ENCODE measurements around the gene NTN4. TPM values are rescaled to one million over a fixed set of nuclear protein-coding genes. Genes with fewer than 3 reads are reported as not detected.

The NTN4 gene
- total RNA-seq, 1 experiment from 2014 or later, result 0.17 TPM

DNA sequence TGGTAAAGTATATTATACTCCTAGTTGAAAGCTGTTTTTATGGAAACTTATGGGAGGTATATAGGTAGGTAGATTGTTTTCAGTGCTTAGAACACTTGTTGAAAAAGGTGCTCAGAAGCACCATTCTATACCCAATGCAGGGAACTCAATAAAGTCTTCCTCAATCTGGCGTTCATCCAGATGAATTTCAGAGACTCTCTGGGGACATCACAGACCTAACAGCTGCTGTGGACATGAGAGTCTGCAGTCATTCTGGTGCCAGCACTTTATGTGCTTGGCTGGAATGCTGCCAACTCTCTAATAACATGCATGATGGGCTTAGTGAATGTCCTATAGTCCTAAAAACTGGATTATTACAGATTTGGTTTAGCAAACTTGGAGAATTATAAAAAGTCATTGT lies 115.9 kb downstream of the NTN4 start:
- WGBS (ENCODE audit: extremely low coverage, insufficient read length, low lambda C conversion rate), result no CpG with 5 or more reads among the region's 1 CpG
- H3K23ac ChIP-seq (ENCODE audit: insufficient read length, low read depth, low read length), result no peak overlapping the region
- H3K23me2 ChIP-seq (ENCODE audit: insufficient read length, low read depth, low read length, poor library complexity, severe bottlenecking), result no peaks in the 10 kb centered on the region
- no peak overlapping the region for H3K56ac ChIP-seq (ENCODE audit: insufficient read length, low read depth, low read length)
- H3K27ac ChIP-seq (ENCODE audit: insufficient read length, low read depth, low read length), result no peak overlapping the region
- H3K79me1 ChIP-seq (ENCODE audit: insufficient read depth, low read depth, low read length, poor library complexity, severe bottlenecking), result no peaks in the 10 kb centered on the region
- no peaks in the 10 kb centered on the region for H3K27me3 Mint-ChIP-seq (ENCODE audit: low read depth)
- no peaks in the 10 kb centered on the region for H3K79me2 ChIP-seq (ENCODE audit: insufficient read depth, low read length)
- no peak overlapping the region for H3K14ac ChIP-seq (ENCODE audit: insufficient read depth, low read length)
- H3K4ac ChIP-seq (ENCODE audit: low read depth, low read length), result no peak overlapping the region
- H3K4me1 ChIP-seq (ENCODE audit: insufficient read depth, low read length), result no peaks in the 10 kb centered on the region
- H3K18ac ChIP-seq (ENCODE audit: insufficient read length, low read depth, low read length), result no peak overlapping the region
- TF ChIP-seq, protein P1, sequence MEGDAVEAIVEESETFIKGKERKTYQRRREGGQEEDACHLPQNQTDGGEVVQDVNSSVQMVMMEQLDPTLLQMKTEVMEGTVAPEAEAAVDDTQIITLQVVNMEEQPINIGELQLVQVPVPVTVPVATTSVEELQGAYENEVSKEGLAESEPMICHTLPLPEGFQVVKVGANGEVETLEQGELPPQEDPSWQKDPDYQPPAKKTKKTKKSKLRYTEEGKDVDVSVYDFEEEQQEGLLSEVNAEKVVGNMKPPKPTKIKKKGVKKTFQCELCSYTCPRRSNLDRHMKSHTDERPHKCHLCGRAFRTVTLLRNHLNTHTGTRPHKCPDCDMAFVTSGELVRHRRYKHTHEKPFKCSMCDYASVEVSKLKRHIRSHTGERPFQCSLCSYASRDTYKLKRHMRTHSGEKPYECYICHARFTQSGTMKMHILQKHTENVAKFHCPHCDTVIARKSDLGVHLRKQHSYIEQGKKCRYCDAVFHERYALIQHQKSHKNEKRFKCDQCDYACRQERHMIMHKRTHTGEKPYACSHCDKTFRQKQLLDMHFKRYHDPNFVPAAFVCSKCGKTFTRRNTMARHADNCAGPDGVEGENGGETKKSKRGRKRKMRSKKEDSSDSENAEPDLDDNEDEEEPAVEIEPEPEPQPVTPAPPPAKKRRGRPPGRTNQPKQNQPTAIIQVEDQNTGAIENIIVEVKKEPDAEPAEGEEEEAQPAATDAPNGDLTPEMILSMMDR (conservative IDR thresholded peaks at IDR 0.05), result no peak
- no peak overlapping the region for H2AK5ac ChIP-seq (ENCODE audit: insufficient read length, low read length)
- H4K20me1 ChIP-seq (ENCODE audit: control insufficient read depth, insufficient read depth, insufficient read length), result no peaks in the 10 kb centered on the region
- no peak overlapping the region for H4K91ac ChIP-seq (ENCODE audit: insufficient read length, low read depth, low read length)
- H3K9ac ChIP-seq (ENCODE audit: extremely low read depth, insufficient read length, low read length), result no peak overlapping the region
- no peak overlapping the region for H3K27ac Mint-ChIP-seq
- no peak overlapping the region for H4K5ac ChIP-seq (ENCODE audit: insufficient read length, low read depth, low read length)
- no peak overlapping the region for H2BK20ac ChIP-seq (ENCODE audit: low read depth, low read length, poor library complexity, severe bottlenecking)
- H4K8ac ChIP-seq (replicated peaks; ENCODE audit: insufficient read length, low read depth, low read length), result no peak overlapping the region
- H3T11ph ChIP-seq (ENCODE audit: low read length), result no peak overlapping the region
- peaks cover 6 to 18% (median 9%) of the 10 kb centered on the region in 3 experiments; a peak in 6 of 7 replicates for H3K36me3 Mint-ChIP-seq (ENCODE audit: insufficient read depth in 1 of 3, low read depth in 3 of 3)
- H3K4me1 Mint-ChIP-seq, result no peaks in the 10 kb centered on the region
- no peak overlapping the region for H2AFZ ChIP-seq (ENCODE audit: low read length)
- H2BK15ac ChIP-seq (ENCODE audit: low read depth, low read length), result no peak overlapping the region
- H3K27me3 ChIP-seq (ENCODE audit: insufficient read depth, low read length), result no peaks in the 10 kb centered on the region
- H2BK120ac ChIP-seq (ENCODE audit: low read depth, low read length, poor library complexity, severe bottlenecking), result no peak overlapping the region
- no peaks in the 10 kb centered on the region for H3K9me3 ChIP-seq (ENCODE audit: control insufficient read depth, low read depth, low read length)
- no peak overlapping the region for H2BK12ac ChIP-seq (ENCODE audit: insufficient read length, low read depth, low read length)
- peaks cover 4 to 5% of the 10 kb centered on the region in 2 experiments; a peak in 2 of 5 replicates for H3K9me3 Mint-ChIP-seq
- H2BK5ac ChIP-seq (ENCODE audit: insufficient read length, low read length), result no peak overlapping the region
- H3K4me3 Mint-ChIP-seq, result no peak overlapping the region
- DNase-seq, result no peak
- H3K4me2 ChIP-seq (ENCODE audit: insufficient read depth, insufficient read length, low read length), result no peak overlapping the region
